K562 (cell line): ENCODE measurements around the gene ABR.

ENCODE experiments used
- EP400 ChIP-seq: fragments of 450-650 bp; IDR thresholded peaks from 2 replicates; pipeline ENCODE4 v1.6.1; 2017; ENCODE audit warnings: antibody characterized with exemption, mild to moderate bottlenecking, moderate library complexity
- POLR3A ChIP-seq: IDR thresholded peaks from 2 replicates; pipeline ENCODE4 v1.6.1; 2011; ENCODE audit warnings: borderline replicate concordance, mild to moderate bottlenecking, moderate library complexity; ENCODE audit not compliant: insufficient read length, insufficient read depth; ENCODE audit errors: extremely low read depth
- TF ChIP-seq, protein P1 (sequence below), 3 experiments: IDR thresholded peaks in 2 of 3; conservative IDR thresholded peaks in 1 of 3; 2 replicates each; pipeline ENCODE4 v1.5.1; 2011 to 2012; ENCODE audit warnings: low read length in 3 of 3, mild to moderate bottlenecking in 3 of 3, control low read depth in 2 of 3, improper control_type of control experiment in 1 of 3, inconsistent platforms in 1 of 3, low read depth in 1 of 3, mixed read lengths in 1 of 3, moderate library complexity in 1 of 3; ENCODE audit not compliant: insufficient read depth in 2 of 3

DNA sequence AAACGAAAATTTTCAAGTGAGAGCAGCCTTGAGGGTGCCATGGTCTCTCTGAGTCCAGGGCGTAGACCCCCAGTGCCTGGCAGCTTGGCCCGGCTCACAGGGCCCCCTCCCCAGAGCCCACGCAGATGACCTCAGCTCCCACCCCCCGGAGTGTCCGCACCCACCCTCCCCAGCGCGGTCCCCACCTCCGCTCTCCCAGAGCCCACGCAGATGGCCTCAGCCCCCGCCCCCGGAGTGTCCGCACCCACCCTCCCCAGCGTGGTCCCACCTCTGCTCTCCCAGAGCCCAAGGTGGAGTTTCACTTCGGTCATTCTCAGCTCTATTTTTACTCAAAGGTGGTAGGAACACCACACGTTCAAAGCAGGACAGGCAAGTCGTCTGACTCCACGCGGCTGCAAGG is 13.9 kb downstream of the ABR start:
- TF ChIP-seq POLR3A (no peak), EP400 (no peak)
- TF ChIP-seq, protein P1, sequence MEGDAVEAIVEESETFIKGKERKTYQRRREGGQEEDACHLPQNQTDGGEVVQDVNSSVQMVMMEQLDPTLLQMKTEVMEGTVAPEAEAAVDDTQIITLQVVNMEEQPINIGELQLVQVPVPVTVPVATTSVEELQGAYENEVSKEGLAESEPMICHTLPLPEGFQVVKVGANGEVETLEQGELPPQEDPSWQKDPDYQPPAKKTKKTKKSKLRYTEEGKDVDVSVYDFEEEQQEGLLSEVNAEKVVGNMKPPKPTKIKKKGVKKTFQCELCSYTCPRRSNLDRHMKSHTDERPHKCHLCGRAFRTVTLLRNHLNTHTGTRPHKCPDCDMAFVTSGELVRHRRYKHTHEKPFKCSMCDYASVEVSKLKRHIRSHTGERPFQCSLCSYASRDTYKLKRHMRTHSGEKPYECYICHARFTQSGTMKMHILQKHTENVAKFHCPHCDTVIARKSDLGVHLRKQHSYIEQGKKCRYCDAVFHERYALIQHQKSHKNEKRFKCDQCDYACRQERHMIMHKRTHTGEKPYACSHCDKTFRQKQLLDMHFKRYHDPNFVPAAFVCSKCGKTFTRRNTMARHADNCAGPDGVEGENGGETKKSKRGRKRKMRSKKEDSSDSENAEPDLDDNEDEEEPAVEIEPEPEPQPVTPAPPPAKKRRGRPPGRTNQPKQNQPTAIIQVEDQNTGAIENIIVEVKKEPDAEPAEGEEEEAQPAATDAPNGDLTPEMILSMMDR (IDR thresholded peaks at IDR 0.05 in 2 of 3, conservative IDR thresholded peaks at IDR 0.05 in 1 of 3; ENCODE audit: insufficient read depth in 2 of 3, low read depth in 1 of 3, low read length in 3 of 3): no peak
